Body of pancreas (tissue), 4 donors: ENCODE measurements around the gene HNRNPC. TPM values are rescaled to one million over a fixed set of nuclear protein-coding genes. Genes with fewer than 3 reads are reported as not detected.
"Not testable (repeated sequence)": the region's sequence is repeated elsewhere in the genome, so short reads cannot be mapped to it uniquely, and the experiment has no call there.

Source experiments
- ATAC-seq: fragments of 150-250 bp; one replicate; pipeline ENCODE4 v1.9.1; 2016
- DNase-seq, 4 donors: peaks; one replicate each; pipeline ENCODE4 v3.0.0-alpha.2; 2019
- H3K27ac ChIP-seq, 4 donors: fragments of 200-600 bp; sonication (generic); 1 replicate in 3 of 4; 2 replicates in 1 of 4; pipeline versions ENCODE4 v1.5.1 to v1.6.1; 2016 to 2019; ENCODE audit warnings: mild to moderate bottlenecking in 1 of 4, mixed read lengths in 1 of 4, moderate library complexity in 1 of 4
- H3K27me3 ChIP-seq, 2 donors: fragments of 200-600 bp; sonication (generic); one replicate each; pipeline ENCODE4 v1.6.0; 2016; ENCODE audit warnings: mild to moderate bottlenecking in 1 of 2
- H3K36me3 ChIP-seq, 2 donors: fragments of 200-600 bp; sonication (generic); replicated peaks in 1 of 2; 2 replicates each; pipeline ENCODE4 v1.5.1; 2016; ENCODE audit warnings: low read depth in 2 of 2; ENCODE audit not compliant: insufficient read depth in 1 of 2
- H3K4me1 ChIP-seq: fragments of 200-600 bp; sonication (generic); one replicate; pipeline ENCODE4 v1.6.0; 2016
- H3K4me3 ChIP-seq, 2 donors: fragments of 200-600 bp; sonication (generic); 1 replicate in 1 of 2; 2 replicates in 1 of 2; pipeline ENCODE4 v1.5.1; 2016 to 2019
- H3K9me3 ChIP-seq, 3 donors: fragments of 200-600 bp; sonication (generic); 1 replicate in 2 of 3; 2 replicates in 1 of 3; pipeline ENCODE4 v1.5.1; 2016
- CTCF ChIP-seq, 7 experiments: fragments of 450-650 bp in 4 of 7; fragments of 200-600 bp in 3 of 7; sonication (generic) in 3 of 7; IDR thresholded peaks; one replicate each; pipeline ENCODE4 v1.5.1; 2016 to 2019; ENCODE audit warnings: antibody characterized with exemption in 7 of 7
- POLR2A ChIP-seq, 3 donors: fragments of 450-650 bp; IDR thresholded peaks; one replicate each; pipeline ENCODE4 v1.6.1; 2016; ENCODE audit warnings: antibody characterized with exemption in 3 of 3, mild to moderate bottlenecking in 2 of 3
- WGBS, 2 donors: methylation state at CpG; one replicate each; pipeline ENCODE4 v1.1.5; 2017; 5-methylcytosine and 5-hydroxymethylcytosine counted together
- intact Hi-C: fragments of 100-400 bp; cut with DNase I; formaldehyde crosslinking; loops from one replicate; pipeline ENCODE4 v1.15.1; 2023
- total RNA-seq, 2 donors: library from RNA; depleted of rRNA; stranded (reverse); fragments of >200 nt; gene quantifications; one replicate each; pipeline ENCODE4 v1.1.0, GENCODE V29; 2016

The HNRNPC gene
- total RNA-seq, 2 donors from 2014 or later, result 245 to 251 TPM

DNA sequence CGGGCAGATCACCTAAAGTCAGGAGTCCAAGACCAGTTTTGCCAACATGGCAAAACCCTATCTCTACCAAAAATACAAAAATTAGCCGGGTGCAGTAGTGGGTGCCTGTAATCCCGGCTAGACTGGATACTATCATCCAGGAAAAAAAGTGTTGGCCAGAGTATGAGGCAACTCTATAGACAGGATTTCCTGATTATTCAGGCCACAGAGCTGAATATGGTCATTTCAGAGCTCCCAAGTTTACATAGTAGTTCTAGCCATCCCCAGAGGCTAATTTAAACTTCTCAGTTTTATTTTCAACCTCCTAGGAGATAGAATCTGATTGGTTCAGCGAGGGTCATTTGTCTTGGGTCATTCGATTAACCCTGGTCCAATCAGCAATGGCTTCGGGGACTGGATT, 17.9 kb upstream of the HNRNPC start:
- no peaks in the 10 kb centered on the region for H3K36me3 ChIP-seq
- ATAC-seq (no peak), DNase-seq (no peak)
- intact Hi-C loops, result no loop called here
- 78 to 87% methylated on average over 6 of the region's 6 CpGs for WGBS, 2 donors
- no peaks in the 10 kb centered on the region for H3K27me3 ChIP-seq
- TF ChIP-seq POLR2A (IDR thresholded peaks at IDR 0.05) (no peak), CTCF (IDR thresholded peaks at IDR 0.05) (no peak)
- no peaks in the 10 kb centered on the region for H3K4me1 ChIP-seq
- H3K4me3 ChIP-seq, result no peak overlapping the region
- no peak overlapping the region for H3K27ac ChIP-seq
- no peaks in the 10 kb centered on the region for H3K9me3 ChIP-seq

GRCh38 chr14:21286516-21286915, 17.3 kb upstream of the HNRNPC start:
- H3K4me1 ChIP-seq, H3K4me3 ChIP-seq, H3K27me3 ChIP-seq, H3K27ac ChIP-seq, H3K36me3 ChIP-seq, DNase-seq, intact Hi-C loops, ATAC-seq, H3K9me3 ChIP-seq: not testable (repeated sequence)
- WGBS, 2 donors, result 82 to 87% methylated on average over 2 of the region's 2 CpGs

DNA sequence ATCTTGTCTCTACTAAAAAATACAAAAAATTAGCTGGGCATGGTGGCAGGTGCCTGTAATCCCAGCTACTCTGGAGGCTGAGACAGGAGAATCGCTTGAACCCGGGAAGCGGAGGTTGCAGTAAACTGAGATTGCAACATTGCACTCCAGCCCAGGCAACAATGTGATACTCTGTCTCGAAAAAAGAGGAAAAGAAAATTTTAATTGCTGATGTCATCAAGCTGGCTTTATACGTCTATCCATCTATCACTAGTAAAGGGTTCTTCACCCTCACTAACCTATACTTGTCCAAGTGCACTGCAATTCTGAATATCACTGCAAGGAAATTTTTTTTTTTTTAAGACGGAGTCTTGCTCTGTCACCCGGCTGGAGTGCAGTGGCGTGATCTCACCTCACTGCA, 12.7 kb upstream of the HNRNPC start:
- H3K27me3 ChIP-seq, H3K9me3 ChIP-seq, H3K36me3 ChIP-seq, H3K4me1 ChIP-seq, H3K27ac ChIP-seq, intact Hi-C loops, H3K4me3 ChIP-seq, ATAC-seq, DNase-seq: not testable (repeated sequence)
- 79 to 91% methylated on average over 8 of the region's 8 CpGs for WGBS, 2 donors

GRCh38 chr14:21279783-21280182, 10.5 kb upstream of the HNRNPC start, which contains the start of gene RPGRIP1:
TSS of gene RPGRIP1 (plus strand) at chr14:21280083. CDS start at chr14:21287977, 7,894 bp downstream.
- intact Hi-C loops, result no loop called here
- no peak for DNase-seq
- no peaks in the 10 kb centered on the region for H3K9me3 ChIP-seq
- no peaks in the 10 kb centered on the region for H3K36me3 ChIP-seq
- no peak within 1 kb of the TSS for H3K27ac ChIP-seq
- H3K4me3 ChIP-seq, result no peak within 1 kb of the TSS
- ATAC-seq, result no peak
- TF ChIP-seq CTCF (IDR thresholded peaks at IDR 0.05), result no peak
- no peak for TF ChIP-seq POLR2A (IDR thresholded peaks at IDR 0.05)
- H3K27me3 ChIP-seq, result no peaks in the 10 kb centered on the region
- 91 to 98% methylated on average over 2 of the region's 2 CpGs for WGBS, 2 donors
- no peaks in the 10 kb centered on the region for H3K4me1 ChIP-seq

GRCh38 chr14:21278632-21279031, 9.4 kb upstream of the HNRNPC start:
- no peak overlapping the region for H3K27ac ChIP-seq
- no peaks in the 10 kb centered on the region for H3K27me3 ChIP-seq
- H3K4me3 ChIP-seq, result no peak overlapping the region
- no peaks in the 10 kb centered on the region for H3K36me3 ChIP-seq
- DNase-seq (no peak), ATAC-seq (no peak)
- no peaks in the 10 kb centered on the region for H3K4me1 ChIP-seq
- WGBS, 2 donors, result 75 to 78% methylated on average over 4 of the region's 4 CpGs
- H3K9me3 ChIP-seq, result no peaks in the 10 kb centered on the region
- no peak for TF ChIP-seq CTCF (IDR thresholded peaks at IDR 0.05)
- TF ChIP-seq POLR2A (IDR thresholded peaks at IDR 0.05), result no peak
- intact Hi-C loops, result no loop called here

DNA sequence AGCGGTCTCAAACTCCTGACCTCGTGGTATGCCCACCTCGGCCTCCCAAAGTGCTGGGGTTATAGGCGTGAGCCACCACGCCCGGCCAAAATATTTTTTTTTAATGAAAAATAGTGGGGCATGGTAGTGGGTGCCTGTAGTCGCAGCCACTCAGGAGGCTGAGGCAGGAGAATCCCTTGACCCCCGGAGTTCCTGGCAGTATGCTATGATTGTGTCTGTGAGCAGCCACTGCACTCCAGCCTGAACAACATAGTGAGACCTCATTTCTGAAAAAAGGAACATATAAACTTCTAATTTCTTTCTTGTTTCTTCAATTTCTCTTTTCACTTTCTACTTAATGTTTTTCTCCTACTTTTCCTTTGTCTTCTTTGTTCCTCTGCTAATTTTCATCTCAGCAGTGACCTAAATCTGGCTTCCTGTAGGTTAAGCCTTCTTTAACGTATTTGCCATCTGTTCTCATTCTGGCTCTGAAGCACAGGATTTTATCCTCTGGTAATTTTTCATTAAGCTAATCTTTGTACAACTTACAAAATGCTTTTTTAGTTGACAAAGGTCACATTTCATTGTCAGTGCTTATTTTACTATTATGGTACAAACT, 6.1 kb upstream of the HNRNPC start:
- intact Hi-C loops, result no loop called here
- Histone ChIP-seq H3K27ac (no peak overlapping the region), H3K36me3 (no peaks in the 10 kb centered on the region), H3K4me3 (no peak overlapping the region), H3K9me3 (no peaks in the 10 kb centered on the region), H3K27me3 (no peaks in the 10 kb centered on the region), H3K4me1 (no peaks in the 10 kb centered on the region)
- 84 to 92% methylated on average over 9 of the region's 9 CpGs for WGBS, 2 donors
- DNase-seq (no peak), ATAC-seq (no peak)
- no peak for TF ChIP-seq CTCF (IDR thresholded peaks at IDR 0.05)

GRCh38 chr14:21272661-21273060, 3.4 kb upstream of the HNRNPC start:
- H3K9me3 ChIP-seq, H3K4me1 ChIP-seq, DNase-seq, intact Hi-C loops, H3K27ac ChIP-seq, ATAC-seq, H3K4me3 ChIP-seq, H3K36me3 ChIP-seq, H3K27me3 ChIP-seq: not testable (repeated sequence)
- WGBS, 2 donors, result 90% methylated on average over 17 of the region's 17 CpGs
